Measurements from ENCODE around the gene LAT.

The LAT gene

GRCh38 chr16:29009050-29009837 is 24.4 kb downstream of the LAT start:
- no peak for DNase-seq

- no peak for DNase-seq
Measured at GRCh38 chr16:29009838-29010166, 24.9 kb downstream of the LAT start.

- no peak for DNase-seq
Measured at GRCh38 chr16:29011112-29011511, 26.3 kb downstream of the LAT start.

- no peak for DNase-seq
Measured at GRCh38 chr16:29011851-29012250, 27.0 kb downstream of the LAT start.

GRCh38 chr16:29012913-29013553 is 28.2 kb downstream of the LAT start:
- DNase-seq = no peak

- no peak for DNase-seq
Measured at GRCh38 chr16:29014561-29015069, 29.8 kb downstream of the LAT start.

- DNase-seq = no peak
Measured at GRCh38 chr16:29022196-29022595, 37.3 kb downstream of the LAT start.

GRCh38 chr16:29023279-29024277 is 38.7 kb downstream of the LAT start:
- no peak for DNase-seq

GRCh38 chr16:29024278-29024677 is 39.4 kb downstream of the LAT start:
- DNase-seq = no peak

GRCh38 chr16:29025218-29025617 is 40.4 kb downstream of the LAT start:
- no peak for DNase-seq

- no peak for DNase-seq
Measured at GRCh38 chr16:29025735-29026134, 40.9 kb downstream of the LAT start.

- no peak for DNase-seq
Measured at GRCh38 chr16:29028457-29029167, 43.8 kb downstream of the LAT start.

- DNase-seq = no peak
Measured at GRCh38 chr16:29029168-29029994, 44.5 kb downstream of the LAT start.

- no peak for DNase-seq
Measured at GRCh38 chr16:29030086-29030840, 45.4 kb downstream of the LAT start.
